GM12873 (cell line): Measurements from ENCODE around the gene VIPAS39.

Experiments used
- TF ChIP-seq, protein P1 (sequence below): IDR thresholded peaks from 2 replicates; pipeline ENCODE4 v1.5.1; 2012; ENCODE audit warnings: low read depth, mild to moderate bottlenecking, moderate library complexity, low read length, control low read depth; ENCODE audit not compliant: insufficient read depth; ENCODE audit errors: missing control alignments

VIPAS39 gene

DNA sequence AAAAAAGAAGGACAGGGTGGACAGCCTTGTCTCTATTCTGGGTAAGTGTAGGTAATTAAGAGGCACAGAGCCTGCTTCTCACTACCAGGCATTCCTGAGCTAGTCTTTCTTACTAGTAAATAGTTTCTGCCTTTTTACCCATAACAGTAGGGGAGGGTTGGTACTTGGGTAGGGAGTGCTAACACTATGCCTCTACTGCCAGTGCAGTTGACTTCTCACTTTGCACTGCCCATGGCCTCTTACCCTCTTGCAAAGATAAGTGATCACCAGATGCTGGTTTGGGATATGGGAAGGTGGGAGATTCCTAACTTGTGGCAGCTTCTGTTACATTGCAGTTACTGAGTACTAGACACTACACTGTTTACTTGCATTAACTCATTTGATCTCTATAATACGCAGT lies 12.1 kb upstream of the VIPAS39 start:
- TF ChIP-seq, protein P1, sequence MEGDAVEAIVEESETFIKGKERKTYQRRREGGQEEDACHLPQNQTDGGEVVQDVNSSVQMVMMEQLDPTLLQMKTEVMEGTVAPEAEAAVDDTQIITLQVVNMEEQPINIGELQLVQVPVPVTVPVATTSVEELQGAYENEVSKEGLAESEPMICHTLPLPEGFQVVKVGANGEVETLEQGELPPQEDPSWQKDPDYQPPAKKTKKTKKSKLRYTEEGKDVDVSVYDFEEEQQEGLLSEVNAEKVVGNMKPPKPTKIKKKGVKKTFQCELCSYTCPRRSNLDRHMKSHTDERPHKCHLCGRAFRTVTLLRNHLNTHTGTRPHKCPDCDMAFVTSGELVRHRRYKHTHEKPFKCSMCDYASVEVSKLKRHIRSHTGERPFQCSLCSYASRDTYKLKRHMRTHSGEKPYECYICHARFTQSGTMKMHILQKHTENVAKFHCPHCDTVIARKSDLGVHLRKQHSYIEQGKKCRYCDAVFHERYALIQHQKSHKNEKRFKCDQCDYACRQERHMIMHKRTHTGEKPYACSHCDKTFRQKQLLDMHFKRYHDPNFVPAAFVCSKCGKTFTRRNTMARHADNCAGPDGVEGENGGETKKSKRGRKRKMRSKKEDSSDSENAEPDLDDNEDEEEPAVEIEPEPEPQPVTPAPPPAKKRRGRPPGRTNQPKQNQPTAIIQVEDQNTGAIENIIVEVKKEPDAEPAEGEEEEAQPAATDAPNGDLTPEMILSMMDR = no peak

DNA sequence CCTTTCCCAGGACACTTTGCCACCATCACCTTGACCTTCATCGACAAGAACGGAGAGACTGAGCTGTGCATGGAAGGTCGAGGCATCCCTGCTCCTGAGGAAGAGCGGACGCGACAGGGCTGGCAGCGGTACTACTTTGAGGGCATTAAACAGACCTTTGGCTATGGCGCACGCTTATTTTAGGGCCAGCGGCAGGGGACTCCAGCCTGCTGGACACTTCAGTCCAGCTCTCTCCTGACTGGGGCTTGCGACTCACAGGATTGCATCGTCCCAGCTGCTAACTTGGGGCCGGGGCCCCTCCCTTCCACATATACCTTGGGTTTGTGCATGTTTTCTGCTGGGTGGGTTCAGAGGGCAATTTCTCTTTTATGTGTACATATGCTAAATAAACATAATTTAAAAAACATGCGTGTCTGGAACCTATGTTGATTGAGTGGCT lies 11.7 kb upstream of the VIPAS39 start:
- TF ChIP-seq, protein P1 = no peak

DNA sequence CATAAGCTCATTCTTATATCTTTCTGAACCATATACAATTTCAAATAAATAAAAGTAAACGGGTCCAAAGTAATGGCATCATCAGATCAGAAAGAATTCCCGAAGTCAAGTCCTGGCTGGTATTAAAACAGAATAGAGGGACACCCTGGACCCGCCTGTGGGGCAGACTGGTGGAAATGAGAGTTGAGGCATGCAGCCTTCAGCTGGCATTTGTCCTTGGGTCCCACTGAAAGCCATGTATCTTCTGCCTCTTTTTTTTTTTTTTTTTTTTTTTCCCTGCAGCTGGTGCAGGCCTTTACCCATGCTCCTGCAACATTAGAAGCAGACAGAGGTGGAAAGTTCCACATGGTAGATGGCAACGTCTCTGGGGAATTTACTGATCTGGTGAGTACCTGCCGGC lies 10.4 kb upstream of the VIPAS39 start:
- TF ChIP-seq, protein P1 = no peak

DNA sequence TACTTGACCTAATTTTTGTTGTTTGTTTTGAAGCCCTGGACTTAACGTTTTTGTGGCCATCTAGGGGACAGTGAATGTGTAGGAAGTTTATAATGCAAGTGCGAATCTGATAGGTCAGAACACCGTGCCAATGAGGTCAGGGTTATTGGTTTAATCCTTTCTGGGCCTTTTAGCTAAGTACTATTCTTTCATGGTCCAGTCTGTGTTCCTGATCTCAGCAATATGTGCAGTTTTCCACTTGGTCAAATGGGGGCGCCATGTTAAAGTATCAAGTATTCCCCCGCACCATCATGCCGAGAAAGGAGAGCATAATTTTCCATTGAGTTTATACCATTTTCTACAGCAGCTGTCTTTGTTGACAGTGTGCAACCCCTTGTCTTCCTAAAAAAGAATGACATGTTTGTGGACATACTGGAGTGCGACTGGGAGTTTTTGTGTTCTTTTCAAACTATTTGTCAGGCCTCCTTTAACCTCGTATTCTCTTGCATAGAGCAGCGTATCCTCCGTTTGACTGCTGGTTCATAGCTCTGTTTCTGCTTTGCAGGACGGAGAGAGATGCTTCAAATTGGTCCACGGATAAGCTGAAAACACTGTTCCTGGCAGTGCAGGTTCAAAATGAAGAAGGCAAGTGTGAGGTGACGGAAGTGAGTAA lies 1.8 kb upstream of the VIPAS39 start:
- TF ChIP-seq, protein P1 = peak; percentile 76

DNA sequence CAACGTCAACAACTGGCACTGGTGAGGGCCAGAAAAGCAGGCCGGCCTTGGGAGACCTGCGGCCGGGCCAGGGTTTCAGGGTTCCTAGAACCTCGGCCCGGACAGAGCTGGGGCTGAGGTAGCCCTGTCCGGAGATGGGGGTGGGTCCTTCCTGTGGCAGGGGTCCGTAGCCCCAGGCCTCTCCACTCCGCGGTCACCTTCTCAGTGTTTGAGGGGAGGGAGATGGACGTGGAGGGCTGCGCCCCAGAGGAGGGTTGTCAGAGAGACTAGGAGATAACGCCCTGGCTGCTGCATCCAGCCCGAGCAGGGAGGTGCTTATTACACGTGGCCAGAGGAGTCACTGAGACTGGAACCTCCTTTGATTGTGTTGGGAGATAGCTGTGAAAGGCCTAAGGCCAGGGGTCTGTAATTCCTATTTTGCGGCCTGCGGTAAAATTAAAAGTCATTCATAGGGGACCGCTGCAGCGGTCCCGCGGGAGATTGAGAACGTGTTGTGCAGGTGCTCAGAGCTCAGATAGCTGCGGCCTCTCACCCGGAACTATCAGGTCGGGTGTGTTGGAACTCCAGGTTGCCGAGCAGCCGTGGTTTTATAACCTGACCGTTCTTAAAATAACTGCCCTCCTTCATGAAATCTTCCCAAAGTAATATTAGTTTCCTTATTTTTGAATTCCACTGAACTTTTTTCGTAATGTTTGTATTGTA lies 999 bp upstream of the VIPAS39 start:
- TF ChIP-seq, protein P1 = no peak

DNA sequence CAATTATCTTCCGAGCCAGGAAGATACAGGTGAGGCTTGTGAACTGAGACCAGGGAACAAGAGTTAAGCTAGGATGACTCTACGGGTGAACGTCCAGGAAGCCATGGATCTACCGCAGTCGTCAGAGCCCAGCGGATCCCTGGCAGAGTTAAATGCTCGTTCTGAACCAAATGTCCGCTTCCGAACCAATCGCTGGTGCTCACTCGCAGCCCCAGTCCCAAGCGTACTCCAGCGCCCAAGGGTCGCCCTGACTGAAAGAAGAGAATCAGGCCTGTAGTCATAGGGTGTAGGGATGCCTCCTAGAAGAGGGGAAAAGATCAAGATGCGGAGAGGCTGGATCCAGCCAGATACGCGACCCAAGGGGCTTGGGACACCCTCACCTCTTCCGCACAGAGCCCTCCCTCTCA lies 283 bp downstream of the VIPAS39 start:
- TF ChIP-seq, protein P1 = no peak

DNA sequence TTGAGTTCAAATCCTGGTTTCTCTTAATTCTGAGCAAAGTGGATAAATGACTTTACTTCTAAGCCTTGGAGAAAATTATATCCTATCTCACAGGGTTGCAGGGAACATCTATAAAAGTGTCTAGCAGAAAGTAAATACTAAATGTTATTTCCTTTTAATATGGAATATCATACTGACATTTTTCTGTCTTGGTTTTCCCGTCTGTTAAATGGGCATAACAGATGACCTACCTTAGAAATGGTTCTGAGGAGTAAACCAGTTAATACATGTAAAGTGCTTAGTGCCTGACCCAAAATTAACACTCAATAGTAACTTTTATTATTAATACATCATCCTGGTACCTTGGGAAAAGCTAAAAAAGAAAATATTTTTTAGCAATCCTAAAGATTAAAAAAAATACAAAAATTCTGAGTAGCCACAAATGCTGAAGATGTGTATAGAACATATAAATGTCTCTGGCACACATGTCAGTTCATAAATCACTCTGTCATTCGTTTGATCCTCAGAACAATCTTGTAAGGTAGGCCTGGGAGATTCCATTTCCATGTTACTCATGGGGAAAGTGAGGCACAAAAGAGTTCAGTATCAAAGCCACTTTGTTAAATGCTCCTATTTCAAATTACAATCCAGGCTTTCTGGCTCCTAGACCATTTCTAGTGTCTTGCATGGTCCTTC lies 1.3 kb downstream of the VIPAS39 start:
- TF ChIP-seq, protein P1 = no peak
